SK-N-SH (cell line): ENCODE results near the gene TMEM248. TPM values are rescaled to one million over a fixed set of nuclear protein-coding genes. Genes with fewer than 3 reads are reported as not detected.
"Not testable (repeated sequence)": the region's sequence is repeated elsewhere in the genome, so short reads cannot be mapped to it uniquely, and the experiment has no call there.

ENCODE experiments used
- CTCF ChIA-PET: fragments of 300-600, 350-600 bp; formaldehyde crosslinking; extraction: SDS; loops from one replicate; lab custom pipeline; 2021; lab: Yijun Ruan, JAX
- POLR2A ChIA-PET: fragments of 350-600 bp; sonication (Branson Sonifier 250); formaldehyde crosslinking; extraction: SDS; loops from one replicate; lab custom pipeline; 2020; ENCODE audit warnings: antibody characterized with exemption, inconsistent platforms; lab: Yijun Ruan, JAX
- DNase-seq: peaks from one replicate; pipeline ENCODE4 v3.0.0; 2012
- H2AFZ ChIP-seq: fragments of 200-600 bp; sonication (generic); 2 replicates; pipeline ENCODE4 v1.8.1; 2016; ENCODE audit warnings: antibody characterized with exemption, mild to moderate bottlenecking, low read depth
- H3F3A ChIP-seq: fragments of 200-600 bp; sonication (generic); replicated peaks from 2 replicates; pipeline ENCODE3; 2016; ENCODE audit warnings: antibody characterized with exemption, mild to moderate bottlenecking; ENCODE audit not compliant: insufficient read depth
- H3K27ac ChIP-seq, 2 experiments: fragments of 200-500 bp in 1 of 2; fragments of 200-600 bp in 1 of 2; sonication (Bioruptor generic) in 1 of 2; sonication (generic), shearing (Covaris generic) in 1 of 2; 2 replicates each; pipeline versions ENCODE4 v1.5.1 to v1.6.1; 2014 to 2016; ENCODE audit warnings: low read depth in 2 of 2, inconsistent platforms in 1 of 2, low read length in 1 of 2, mild to moderate bottlenecking in 1 of 2, mixed read lengths in 1 of 2
- H3K27me3 ChIP-seq: fragments of 200-600 bp; sonication (generic), shearing (Covaris generic); 2 replicates; pipeline ENCODE4 v1.6.1; 2016; ENCODE audit warnings: mixed run types; ENCODE audit not compliant: insufficient read depth
- H3K36me3 ChIP-seq, 2 experiments: fragments of 200-500 bp in 1 of 2; fragments of 200-600 bp in 1 of 2; sonication (Bioruptor generic) in 1 of 2; sonication (generic) in 1 of 2; replicated peaks in 1 of 2; 2 replicates each; pipeline versions ENCODE3 to v1.5.1; 2014 to 2016; ENCODE audit warnings: low read length in 1 of 2, mild to moderate bottlenecking in 1 of 2; ENCODE audit not compliant: insufficient read depth in 2 of 2, control insufficient read depth in 1 of 2
- H3K4me1 ChIP-seq, 2 experiments: fragments of 200-500 bp in 1 of 2; fragments of 200-600 bp in 1 of 2; sonication (Bioruptor generic) in 1 of 2; sonication (generic), shearing (Covaris generic) in 1 of 2; 2 replicates each; pipeline versions ENCODE4 v1.5.1 to v1.6.1; 2014 to 2016; ENCODE audit warnings: low read depth in 1 of 2, low read length in 1 of 2, mixed run types in 1 of 2; ENCODE audit not compliant: insufficient read depth in 2 of 2, control insufficient read depth in 1 of 2
- H3K4me2 ChIP-seq: fragments of 200-600 bp; sonication (generic), shearing (Covaris generic); 2 replicates; pipeline ENCODE4 v1.6.1; 2017; ENCODE audit warnings: mixed run types
- H3K4me3 ChIP-seq, 2 experiments: fragments of 200-500 bp in 1 of 2; fragments of 200-600 bp in 1 of 2; sonication (Bioruptor generic) in 1 of 2; sonication (generic), shearing (Covaris generic) in 1 of 2; 2 replicates each; pipeline versions ENCODE4 v1.5.1 to v1.8.1; 2014 to 2016; ENCODE audit warnings: low read depth in 2 of 2, inconsistent platforms in 1 of 2, low read length in 1 of 2, mild to moderate bottlenecking in 1 of 2, mixed read lengths in 1 of 2, moderate library complexity in 1 of 2
- H3K79me2 ChIP-seq: fragments of 200-600 bp; sonication (generic); 2 replicates; pipeline ENCODE4 v1.8.1; 2017; ENCODE audit warnings: mild to moderate bottlenecking; ENCODE audit not compliant: insufficient read depth
- H3K9ac ChIP-seq: fragments of 200-600 bp; sonication (generic); 2 replicates; pipeline ENCODE4 v1.6.1; 2017; ENCODE audit warnings: mixed run types
- H3K9me2 ChIP-seq: fragments of 200-600 bp; sonication (generic); 2 replicates; pipeline ENCODE4 v1.6.1; 2017; ENCODE audit warnings: mixed run types
- H3K9me3 ChIP-seq: fragments of 200-600 bp; sonication (generic); 2 replicates; pipeline ENCODE4 v1.6.1; 2017; ENCODE audit warnings: mixed run types, mild to moderate bottlenecking, moderate library complexity
- H4K20me1 ChIP-seq: fragments of 200-600 bp; sonication (generic); 2 replicates; pipeline ENCODE4 v1.6.1; 2017; ENCODE audit warnings: mild to moderate bottlenecking, mixed run types; ENCODE audit not compliant: insufficient read depth
- CHD2 ChIP-seq: fragments of 150-350 bp; IDR thresholded peaks from 2 replicates; pipeline ENCODE4 v1.6.1; 2018; ENCODE audit warnings: low read length; ENCODE audit not compliant: partially characterized antibody
- CTCF ChIP-seq: fragments of 200-600 bp; sonication (generic); IDR thresholded peaks from 2 replicates; pipeline ENCODE4 v1.6.1; 2017; ENCODE audit warnings: antibody characterized with exemption, mild to moderate bottlenecking, moderate library complexity
- ELF1 ChIP-seq: IDR thresholded peaks from 2 replicates; pipeline ENCODE4 v1.4.0; 2012
- EP300 ChIP-seq, 2 experiments: IDR thresholded peaks; 2 replicates each; pipeline versions ENCODE4 v1.4.0 to v1.6.1; 2012; ENCODE audit warnings: borderline replicate concordance in 1 of 2, low read depth in 1 of 2, low read length in 1 of 2
- EZH2phosphoT487 ChIP-seq: fragments of 200-600 bp; sonication (generic); IDR thresholded peaks from 2 replicates; pipeline ENCODE4 v1.6.1; 2017; ENCODE audit warnings: low read depth, mixed run types, mild to moderate bottlenecking, antibody characterized with exemption, moderate library complexity, borderline replicate concordance
- FOSL2 ChIP-seq: IDR thresholded peaks from 2 replicates; pipeline ENCODE4 v1.4.0; 2012; ENCODE audit warnings: low read depth, mild to moderate bottlenecking, moderate library complexity, borderline replicate concordance
- FOXJ3 ChIP-seq: sonication (generic); formaldehyde crosslinking; IDR thresholded peaks from 2 replicates; pipeline ENCODE4 v1.5.1; 2020; ENCODE audit warnings: mild to moderate bottlenecking, missing genetic modification reagents
- GABPA ChIP-seq: IDR thresholded peaks from 2 replicates; pipeline ENCODE4 v1.4.0; 2012; ENCODE audit warnings: low read depth, mild to moderate bottlenecking
- GATA2 ChIP-seq: sonication (generic); formaldehyde crosslinking; IDR thresholded peaks from 2 replicates; pipeline ENCODE4 v1.5.0; 2020; ENCODE audit warnings: mild to moderate bottlenecking, missing genetic modification reagents
- IRF3 ChIP-seq: fragments of 150-350 bp; IDR thresholded peaks from 2 replicates; pipeline ENCODE4 v1.6.1; 2016; ENCODE audit warnings: mild to moderate bottlenecking, low read depth, low read length
- MXI1 ChIP-seq: IDR thresholded peaks from 2 replicates; pipeline ENCODE4 v1.6.1; 2012; ENCODE audit warnings: mild to moderate bottlenecking, low read depth, low read length, improper control_type of control experiment
- NFIC ChIP-seq: IDR thresholded peaks from 2 replicates; pipeline ENCODE4 v1.4.0; 2012; ENCODE audit warnings: borderline replicate concordance
- NRF1 ChIP-seq: IDR thresholded peaks from 2 replicates; pipeline ENCODE4 v1.6.1; 2012; ENCODE audit warnings: low read depth, mild to moderate bottlenecking, low read length
- POLR2AphosphoS5 ChIP-seq: IDR thresholded peaks from 2 replicates; pipeline ENCODE4 v1.6.1; 2012; ENCODE audit warnings: low read depth, low read length
- RCOR1 ChIP-seq: fragments of 150-350 bp; IDR thresholded peaks from 2 replicates; pipeline ENCODE4 v1.6.1; 2017; ENCODE audit warnings: antibody characterized with exemption, low read length
- SIN3A ChIP-seq: IDR thresholded peaks from 2 replicates; pipeline ENCODE4 v1.6.1; 2012; ENCODE audit warnings: low read depth, mild to moderate bottlenecking, low read length, moderate library complexity, borderline replicate concordance
- TAF1 ChIP-seq: IDR thresholded peaks from 2 replicates; pipeline ENCODE4 v1.6.1; 2012; ENCODE audit warnings: low read depth, mild to moderate bottlenecking, low read length, moderate library complexity, borderline replicate concordance
- TCF12 ChIP-seq: IDR thresholded peaks from 2 replicates; pipeline ENCODE4 v1.4.0; 2012
- USF1 ChIP-seq: IDR thresholded peaks from 2 replicates; pipeline ENCODE4 v1.4.0; 2012; ENCODE audit warnings: low read depth, borderline replicate concordance
- USF2 ChIP-seq: fragments of 150-350 bp; IDR thresholded peaks from 2 replicates; pipeline ENCODE4 v1.6.1; 2017; ENCODE audit warnings: antibody characterized with exemption, low read length, low read depth, borderline replicate concordance
- WGBS: methylation state at CpG from one replicate; pipeline ENCODE4 v1.1.6; 2017; ENCODE audit warnings: low lambda C conversion rate; 5-methylcytosine and 5-hydroxymethylcytosine counted together
- polyA plus RNA-seq, 3 experiments: library from polyadenylated mRNA; depleted of rRNA; stranded (reverse); fragments of >200 nt; gene quantifications; 2 replicates each; pipeline ENCODE4 v1.2.3, GENCODE V29; 2012

TMEM248 gene
- polyA plus RNA-seq, 1 of the 3 experiments (the other 2 are of a cell fraction): 185 TPM

- TF ChIP-seq NRF1 (no peak), NFIC (no peak), CTCF (no peak), USF2 (no peak), FOXJ3 (no peak), IRF3 (no peak)
Observed at GRCh38 chr7:66883716-66884115, 37.3 kb upstream of the TMEM248 start (continued).

- DNase-seq, POLR2A ChIA-PET, H3K4me2 ChIP-seq, H3K9me3 ChIP-seq, H4K20me1 ChIP-seq, H3K4me3 ChIP-seq, H3K9me2 ChIP-seq, H3K27me3 ChIP-seq, H2AFZ ChIP-seq, H3K4me1 ChIP-seq, H3F3A ChIP-seq, H3K9ac ChIP-seq, H3K79me2 ChIP-seq: not testable (repeated sequence)
- TF ChIP-seq FOSL2 (0 out of 2 replicates have a peak, but pooled peaks have one; percentile 17), GABPA (0 out of 2 replicates have a peak, but pooled peaks have one; percentile 22)
- CTCF ChIA-PET: interaction anchor here (1.3 kb wide), 1 partner anchor 11 kb away, joined by 3 read pairs; no protein-coding TSS in a partner anchor
- H3K27ac ChIP-seq: peak overlapping the region in 1 of 2 experiments; percentile 18; a peak in 1 of 4 replicates
- peaks cover 3 to 39% of the 10 kb centered on the region in 2 experiments for H3K36me3 ChIP-seq
Observed at GRCh38 chr7:66884556-66884955, 36.5 kb upstream of the TMEM248 start.

GRCh38 chr7:66886152-66886551 lies 34.9 kb upstream of the TMEM248 start:
- peaks cover 7% of the 10 kb centered on the region for H3F3A ChIP-seq
- no peak overlapping the region for H2AFZ ChIP-seq
- no peaks in the 10 kb centered on the region for H3K9me3 ChIP-seq
- H3K4me3 ChIP-seq: no peak overlapping the region
- H3K27me3 ChIP-seq: no peaks in the 10 kb centered on the region
- WGBS: 84% methylated on average over 4 of the region's 4 CpGs
- H3K79me2 ChIP-seq: no peaks in the 10 kb centered on the region
- H3K36me3 ChIP-seq: peaks cover 0 to 40% of the 10 kb centered on the region in 2 experiments
- ChIA-PET POLR2A (no interaction called here), CTCF (interaction anchor here (1.3 kb wide), 1 partner anchor 10 kb away, joined by 3 read pairs; no protein-coding TSS in a partner anchor)
- H3K4me1 ChIP-seq: no peaks in the 10 kb centered on the region
- no peaks in the 10 kb centered on the region for H4K20me1 ChIP-seq
- no peak overlapping the region for H3K27ac ChIP-seq
- DNase-seq: no peak
- no peak overlapping the region for H3K9ac ChIP-seq
- no peaks in the 10 kb centered on the region for H3K9me2 ChIP-seq
- H3K4me2 ChIP-seq: no peak overlapping the region
- TF ChIP-seq POLR2AphosphoS5: no peak
- no peak for TF ChIP-seq TAF1
- TF ChIP-seq RCOR1: no peak
- TF ChIP-seq SIN3A: no peak
- TF ChIP-seq CTCF: no peak
- no peak for TF ChIP-seq EZH2phosphoT487
- no peak for TF ChIP-seq FOXJ3
- TF ChIP-seq USF1: no peak
- TF ChIP-seq TCF12: no peak
- TF ChIP-seq MXI1: no peak
- no peak for TF ChIP-seq FOSL2
- TF ChIP-seq EP300 (IDR thresholded peaks at IDR 0.05; ENCODE audit: borderline replicate concordance in 1 of 2, low read depth in 1 of 2, low read length in 1 of 2): no peak
- TF ChIP-seq ELF1: no peak
- TF ChIP-seq GABPA: no peak
- TF ChIP-seq CHD2: no peak
- no peak for TF ChIP-seq GATA2 (CRISPR knock-in tag)
